ENCODE data around the gene SUSD1. TPM values are rescaled to one million over a fixed set of nuclear protein-coding genes. Genes with fewer than 3 reads are reported as not detected.

SUSD1 gene
- total and polyA plus RNA-seq, 2 donors = 6.4 to 9.0 TPM

GRCh38 chr9:111991179-111991578 is 183.9 kb downstream of the SUSD1 start:
- no peak for DNase-seq (ENCODE audit: low read depth in 6 of 9, low spot score in 9 of 9)
- Histone ChIP-seq H3K4me1 (ENCODE audit: control insufficient read depth in 2 of 2, insufficient read depth in 2 of 2, low read length in 2 of 2) (peaks cover 0 to 7% of the 10 kb centered on the region in 2 donors), H3K9me3 (ENCODE audit: control insufficient read depth in 2 of 2, insufficient read depth in 1 of 2, low read length in 1 of 2) (no peaks in the 10 kb centered on the region), H3K4me3 (ENCODE audit: low read length in 2 of 2) (no peak overlapping the region), H3K27me3 (ENCODE audit: control insufficient read depth in 2 of 2, insufficient read depth in 1 of 2, low read length in 1 of 2) (no peaks in the 10 kb centered on the region), H3K36me3 (ENCODE audit: control insufficient read depth in 2 of 2, insufficient read depth in 2 of 2, low read length in 1 of 2) (no peaks in the 10 kb centered on the region), H3K27ac (ENCODE audit: low read depth in 1 of 2, low read length in 1 of 2) (no peak overlapping the region)

Other genes starting within 250 kb of the SUSD1 start
- 26.7 TPM for gene PTBP3, start 158.3 kb upstream of the SUSD1 start, total RNA-seq
- 32.8 TPM for gene PTBP3, start 158.3 kb upstream of the SUSD1 start, polyA plus RNA-seq
- gene HSDL2, start 204.8 kb upstream of the SUSD1 start, total RNA-seq = 27.6 TPM
- gene HSDL2, start 204.8 kb upstream of the SUSD1 start, polyA plus RNA-seq = 28.6 TPM